ENCODE measurements around the gene PPP6R3. TPM values are rescaled to one million over a fixed set of nuclear protein-coding genes. Genes with fewer than 3 reads are reported as not detected.

Gene PPP6R3
- 100 to 1,000 TPM; 118 to 136 TPM for total RNA-seq
- polyA plus RNA-seq (2013, experiment 1 of 2): 83.3 TPM
- polyA plus RNA-seq (2013, experiment 2 of 2): 88.5 TPM
- long read RNA-seq, experiment 1, full-length matches to known transcripts: 3 of 33 reads
- long read RNA-seq, experiment 1, partial matches to known transcripts: 9 of 33 reads
- long read RNA-seq, experiment 1, other reads (novel, unspliced or antisense): 21 of 33 reads
- long read RNA-seq, experiment 2, full-length matches to known transcripts: 51 of 157 reads
- long read RNA-seq, experiment 2, partial matches to known transcripts: 20 of 157 reads
- long read RNA-seq, experiment 2, other reads (novel, unspliced or antisense): 86 of 157 reads
- long read RNA-seq, experiment 3, full-length matches to known transcripts: 93 of 291 reads
- long read RNA-seq, experiment 3, partial matches to known transcripts: 33 of 291 reads
- long read RNA-seq, experiment 3, other reads (novel, unspliced or antisense): 165 of 291 reads
- long read RNA-seq, experiment 4, partial matches to known transcripts: 5 of 7 reads
- long read RNA-seq, experiment 4, other reads (novel, unspliced or antisense): 2 of 7 reads

GRCh38 chr11:68460741-68461574 lies at the start of gene PPP6R3:
TSS of gene PPP6R3 (plus strand) at chr11:68460752. CDS start at chr11:68537665, 76,913 bp downstream.
- DNase-seq: peak; percentile 74
- Histone ChIP-seq H3K4me3 (ENCODE audit: low read length) (peak within 1 kb of the TSS; percentile 100), H3K27ac (ENCODE audit: low read depth, low read length) (peak within 1 kb of the TSS; percentile 96), H3K36me3 (ENCODE audit: control insufficient read depth, insufficient read depth, low read length) (peaks cover 11% of the 10 kb centered on the region), H3K4me1 (ENCODE audit: control insufficient read depth, insufficient read depth, low read length) (peaks cover 6% of the 10 kb centered on the region), H3K27me3 (ENCODE audit: control insufficient read depth, insufficient read depth, low read length, poor library complexity, severe bottlenecking) (no peaks in the 10 kb centered on the region), H3K9ac (ENCODE audit: extremely low read depth, low read length, poor library complexity, severe bottlenecking) (peak within 1 kb of the TSS; percentile 88), H3K9me3 (ENCODE audit: control insufficient read depth, low read length) (no peaks in the 10 kb centered on the region)
- 0% methylated on average over 36 to 92 of the region's 92 CpGs for WGBS, 2 experiments (ENCODE audit: insufficient coverage in 1 of 2, insufficient read length in 1 of 2)
- Mint-ChIP-seq H3K4me3 (peak within 1 kb of the TSS; percentile 83), H3K27me3 (ENCODE audit: insufficient read depth) (no peaks in the 10 kb centered on the region), H3K9me3 (no peaks in the 10 kb centered on the region), H3K36me3 (ENCODE audit: low read depth) (peaks cover 3% of the 10 kb centered on the region), H3K4me1 (peaks cover 22% of the 10 kb centered on the region), H3K27ac (peak within 1 kb of the TSS; percentile 97)
- TF ChIP-seq CTCF (conservative IDR thresholded peaks at IDR 0.05): no peak

- H3K4me1 Mint-ChIP-seq: no peaks in the 10 kb centered on the region
- WGBS, 2 experiments (ENCODE audit: insufficient coverage in 1 of 2, insufficient read length in 1 of 2): 94% methylated on average over 8 to 17 of the region's 17 CpGs
Measured at GRCh38 chr11:68411501-68411991, 49.0 kb upstream of the PPP6R3 start.

More at GRCh38 chr11:68411501-68411991, 49.0 kb upstream of the PPP6R3 start:
- Mint-ChIP-seq H3K9me3 (no peaks in the 10 kb centered on the region), H3K27ac (no peak overlapping the region), H3K27me3 (ENCODE audit: insufficient read depth) (no peaks in the 10 kb centered on the region), H3K36me3 (ENCODE audit: low read depth) (peaks cover 62% of the 10 kb centered on the region), H3K4me3 (no peak overlapping the region)
- Histone ChIP-seq H3K4me3 (ENCODE audit: low read length) (no peak overlapping the region), H3K4me1 (ENCODE audit: control insufficient read depth, insufficient read depth, low read length) (no peaks in the 10 kb centered on the region), H3K27me3 (ENCODE audit: control insufficient read depth, insufficient read depth, low read length, poor library complexity, severe bottlenecking) (no peaks in the 10 kb centered on the region), H3K36me3 (ENCODE audit: control insufficient read depth, insufficient read depth, low read length) (peaks cover 47% of the 10 kb centered on the region), H3K9ac (ENCODE audit: extremely low read depth, low read length, poor library complexity, severe bottlenecking) (no peak overlapping the region), H3K9me3 (ENCODE audit: control insufficient read depth, low read length) (no peaks in the 10 kb centered on the region), H3K27ac (ENCODE audit: low read depth, low read length) (no peak overlapping the region)
- TF ChIP-seq CTCF (conservative IDR thresholded peaks at IDR 0.05): no peak
- DNase-seq: no peak
